Endothelial cell of umbilical vein (primary cell): Measurements from ENCODE around the gene PML. TPM values are rescaled to one million over a fixed set of nuclear protein-coding genes. Genes with fewer than 3 reads are reported as not detected.
"Not testable (repeated sequence)": the region's sequence is repeated elsewhere in the genome, so short reads cannot be mapped to it uniquely, and the experiment has no call there.

Experiments
- BruUV-seq: library from RNA; stranded (reverse); fragments of 400-500 nt; replicated peaks from 2 replicates; lab custom pipeline; 2021; lab: Mats Ljungman, UMichigan
- CTCF ChIA-PET: fragments of 300-600, 350-600 bp; sonication (Branson Sonifier 250); formaldehyde crosslinking; loops from one replicate; lab custom pipeline; 2021; ENCODE audit warnings: antibody characterized with exemption, inconsistent platforms; lab: Charles Lee
- POLR2A ChIA-PET: fragments of 300-600, 350-600 bp; sonication (Branson Sonifier 250); formaldehyde crosslinking; loops from one replicate; lab custom pipeline; 2021; ENCODE audit warnings: antibody characterized with exemption, inconsistent platforms; lab: Charles Lee
- DNase-seq: peaks from one replicate; pipeline ENCODE4 v3.0.0-alpha.2; 2011; ENCODE audit warnings: low read depth, low spot score
- FAIRE-seq: peaks from 2 replicates; lab custom pipeline; 2011; peaks lifted over from hg19 to GRCh38; lab: Jason Lieb, UNC
- H2AFZ ChIP-seq: 2 replicates; pipeline ENCODE4 v1.6.0; 2012; ENCODE audit warnings: low read depth, low read length, control low read depth, inconsistent platforms
- H3K27ac ChIP-seq: 2 replicates; pipeline ENCODE4 v1.5.1; 2011; ENCODE audit warnings: low read depth, mild to moderate bottlenecking, control low read depth, low read length, moderate library complexity; ENCODE audit not compliant: insufficient read depth
- H3K27me3 ChIP-seq, 2 experiments: 2 replicates each; pipeline versions ENCODE4 v1.6.0 to v1.6.1; 2011; ENCODE audit warnings: low read length in 2 of 2, mixed read lengths in 1 of 2; ENCODE audit not compliant: control insufficient read depth in 2 of 2, insufficient read depth in 2 of 2
- H3K36me3 ChIP-seq, 2 experiments: 2 replicates in 1 of 2; 3 replicates in 1 of 2; pipeline ENCODE4 v1.5.1; 2011; ENCODE audit warnings: low read length in 2 of 2, mild to moderate bottlenecking in 1 of 2, moderate library complexity in 1 of 2; ENCODE audit not compliant: control insufficient read depth in 2 of 2, insufficient read depth in 2 of 2; ENCODE audit errors: extremely low read depth in 1 of 2
- H3K4me1 ChIP-seq: 3 replicates; pipeline ENCODE4 v1.5.1; 2011; ENCODE audit warnings: mild to moderate bottlenecking, low read length; ENCODE audit not compliant: control insufficient read depth, insufficient read depth; ENCODE audit errors: extremely low read depth
- H3K4me2 ChIP-seq: 2 replicates; pipeline ENCODE4 v1.6.1; 2011; ENCODE audit warnings: low read length, control low read depth, mixed read lengths; ENCODE audit not compliant: insufficient read depth
- H3K4me3 ChIP-seq, 3 experiments: fragments of 200-600 bp in 1 of 3; sonication (generic), shearing (Covaris generic) in 1 of 3; replicated peaks in 1 of 3; 2 replicates each; pipeline ENCODE4 v1.5.1; 2011 to 2016; ENCODE audit warnings: control low read depth in 3 of 3, low read length in 3 of 3, mild to moderate bottlenecking in 2 of 3, inconsistent platforms in 1 of 3, low read depth in 1 of 3, moderate library complexity in 1 of 3; ENCODE audit not compliant: insufficient read depth in 1 of 3
- H3K79me2 ChIP-seq: 2 replicates; pipeline ENCODE4 v1.6.0; 2012; ENCODE audit warnings: low read length, inconsistent platforms; ENCODE audit not compliant: control insufficient read depth, insufficient read depth
- H3K9ac ChIP-seq: replicated peaks from 2 replicates; pipeline ENCODE3; 2011; ENCODE audit warnings: low read length, control low read depth; ENCODE audit not compliant: insufficient read depth; ENCODE audit errors: extremely low read depth
- H3K9me1 ChIP-seq: replicated peaks from 3 replicates; pipeline ENCODE4 v1.6.0; 2011; ENCODE audit warnings: mild to moderate bottlenecking, low read length; ENCODE audit not compliant: control insufficient read depth, insufficient read depth; ENCODE audit errors: extremely low read depth
- H3K9me3 ChIP-seq: replicated peaks from 2 replicates; pipeline ENCODE4 v1.5.1; 2012; ENCODE audit warnings: low read length, inconsistent platforms; ENCODE audit not compliant: control insufficient read depth, insufficient read depth
- H4K20me1 ChIP-seq: replicated peaks from 2 replicates; pipeline ENCODE3; 2011; ENCODE audit warnings: mild to moderate bottlenecking, low read length; ENCODE audit not compliant: control insufficient read depth, insufficient read depth; ENCODE audit errors: extremely low read depth
- FOS ChIP-seq: IDR thresholded peaks from 2 replicates; pipeline ENCODE4 v1.6.1; 2011; ENCODE audit warnings: mild to moderate bottlenecking, low read length, moderate library complexity, borderline replicate concordance; ENCODE audit not compliant: insufficient read depth
- GATA2 ChIP-seq: IDR thresholded peaks from 2 replicates; pipeline ENCODE4 v1.7.0; 2011; ENCODE audit warnings: low read depth, mild to moderate bottlenecking, moderate library complexity, mixed read lengths, low read length; ENCODE audit not compliant: insufficient read length, insufficient read depth
- dilution Hi-C: fragments of 300-500 bp; cut with MboI; formaldehyde crosslinking; loops from one replicate; pipeline ENCODE4 v1.15.0; 2019; ENCODE audit warnings: low sequenced_read_pairs; ENCODE audit not compliant: extremely low pct_ligation_motif_present
- intact Hi-C: fragments of 100-400 bp; cut with micrococcal nuclease; formaldehyde crosslinking; loops from one replicate; pipeline ENCODE4 v1.10.0; 2022
- polyA plus RNA-seq, 4 experiments: library from polyadenylated mRNA; depleted of rRNA in 3 of 4; stranded (reverse) in 3 of 4; unstranded in 1 of 4; fragments of >200 nt; gene quantifications; 2 replicates each; pipeline versions ENCODE4 v1.2.1 to v1.2.3, GENCODE V29; 2011 to 2012; ENCODE audit warnings: missing spikeins in 1 of 4
- total RNA-seq: library from RNA; stranded (reverse); gene quantifications from 2 replicates; pipeline ENCODE4 v1.2.3, GENCODE V29; 2021
- TF ChIP-seq, protein P1 (sequence below), 2 donors: IDR thresholded peaks; 1 replicate in 1 of 2; 2 replicates in 1 of 2; pipeline ENCODE4 v1.5.1; 2011; ENCODE audit warnings: low read length in 2 of 2, mild to moderate bottlenecking in 2 of 2, moderate library complexity in 2 of 2, control low read depth in 1 of 2, inconsistent platforms in 1 of 2, low read depth in 1 of 2; ENCODE audit not compliant: insufficient read depth in 1 of 2; ENCODE audit errors: extremely low read depth in 1 of 2

Gene PML
- total and polyA plus RNA-seq, 2 donors (not counting 3 experiments of a cell fraction or from before 2014, with no cell fraction given): 30.4 to 79.6 TPM

GRCh38 chr15:73959801-73960200 is 34.7 kb upstream of the PML start:
- Histone ChIP-seq H4K20me1 (no peaks in the 10 kb centered on the region), H3K27ac (no peak overlapping the region), H3K27me3 (no peaks in the 10 kb centered on the region), H3K4me1 (peaks cover 18% of the 10 kb centered on the region), H3K79me2 (no peaks in the 10 kb centered on the region), H3K9ac (no peak overlapping the region), H3K9me3 (no peaks in the 10 kb centered on the region), H2AFZ (no peak overlapping the region), H3K9me1 (no peaks in the 10 kb centered on the region), H3K4me2 (no peak overlapping the region), H3K36me3 (no peaks in the 10 kb centered on the region), H3K4me3 (no peak overlapping the region)
- BruUV-seq: no TSS peak
- dilution Hi-C loops (no loop called here), intact Hi-C loops (no loop called here)
- CTCF ChIA-PET: interaction anchor here (0.6 to 3.4 kb wide), 4 partner anchors 9 to 77 kb away, joined by 3 to 29 read pairs (median 3); no protein-coding TSS in a partner anchor
- FAIRE-seq: no peak
- TF ChIP-seq, protein P1, sequence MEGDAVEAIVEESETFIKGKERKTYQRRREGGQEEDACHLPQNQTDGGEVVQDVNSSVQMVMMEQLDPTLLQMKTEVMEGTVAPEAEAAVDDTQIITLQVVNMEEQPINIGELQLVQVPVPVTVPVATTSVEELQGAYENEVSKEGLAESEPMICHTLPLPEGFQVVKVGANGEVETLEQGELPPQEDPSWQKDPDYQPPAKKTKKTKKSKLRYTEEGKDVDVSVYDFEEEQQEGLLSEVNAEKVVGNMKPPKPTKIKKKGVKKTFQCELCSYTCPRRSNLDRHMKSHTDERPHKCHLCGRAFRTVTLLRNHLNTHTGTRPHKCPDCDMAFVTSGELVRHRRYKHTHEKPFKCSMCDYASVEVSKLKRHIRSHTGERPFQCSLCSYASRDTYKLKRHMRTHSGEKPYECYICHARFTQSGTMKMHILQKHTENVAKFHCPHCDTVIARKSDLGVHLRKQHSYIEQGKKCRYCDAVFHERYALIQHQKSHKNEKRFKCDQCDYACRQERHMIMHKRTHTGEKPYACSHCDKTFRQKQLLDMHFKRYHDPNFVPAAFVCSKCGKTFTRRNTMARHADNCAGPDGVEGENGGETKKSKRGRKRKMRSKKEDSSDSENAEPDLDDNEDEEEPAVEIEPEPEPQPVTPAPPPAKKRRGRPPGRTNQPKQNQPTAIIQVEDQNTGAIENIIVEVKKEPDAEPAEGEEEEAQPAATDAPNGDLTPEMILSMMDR (IDR thresholded peaks at IDR 0.05; ENCODE audit: extremely low read depth in 1 of 2, insufficient read depth in 1 of 2, low read depth in 1 of 2, low read length in 2 of 2): no peak
- TF ChIP-seq GATA2 (no peak), FOS (no peak)
- POLR2A ChIA-PET: no interaction called here
- DNase-seq: no peak

DNA sequence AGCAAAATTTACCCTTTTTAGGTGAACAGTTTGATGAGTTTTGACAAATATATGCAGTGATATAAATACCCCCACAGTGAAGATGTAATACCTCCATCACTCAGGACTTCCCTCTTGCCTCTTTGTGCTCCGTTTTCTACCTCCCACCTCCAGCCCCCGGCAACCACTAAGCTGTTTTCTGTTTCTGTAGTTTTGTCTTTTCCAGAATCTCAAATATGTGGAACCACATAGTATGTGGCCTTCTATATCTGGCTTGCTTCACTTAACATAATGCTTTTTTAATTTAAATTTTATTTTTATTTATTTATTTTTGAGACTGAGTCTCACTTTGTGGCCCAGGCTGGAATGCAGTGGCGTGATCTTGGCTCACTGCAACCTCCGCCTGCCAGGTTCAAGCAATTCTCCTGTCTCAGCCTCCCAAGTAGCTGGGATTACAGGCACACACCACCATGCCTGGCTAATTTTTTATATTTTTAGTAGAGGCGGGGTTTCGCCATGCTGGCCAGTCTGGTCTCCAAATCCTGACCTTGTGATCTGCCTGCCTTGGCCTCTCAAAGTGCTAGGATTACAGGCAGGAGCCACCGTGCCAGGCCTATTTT is 33.9 kb upstream of the PML start:
- POLR2A ChIA-PET, dilution Hi-C loops, BruUV-seq, H2AFZ ChIP-seq, H3K9me3 ChIP-seq, DNase-seq, FAIRE-seq, H3K79me2 ChIP-seq, H4K20me1 ChIP-seq, H3K9ac ChIP-seq, H3K36me3 ChIP-seq, H3K4me2 ChIP-seq, H3K4me3 ChIP-seq, H3K27ac ChIP-seq, H3K27me3 ChIP-seq, H3K9me1 ChIP-seq, intact Hi-C loops: not testable (repeated sequence)
- H3K4me1 ChIP-seq: peaks cover 18% of the 10 kb centered on the region
- CTCF ChIA-PET: interaction anchor here (1.3 to 3.4 kb wide), 4 partner anchors 9 to 87 kb away, joined by 4 to 29 read pairs (median 6); partner anchors contain the start of gene TBC1D21
